NCI-H187 (cell line): Measurements from ENCODE around the gene ACTN1.
"Not testable (repeated sequence)": the region's sequence is repeated elsewhere in the genome, so short reads cannot be mapped to it uniquely, and the experiment has no call there.

Experiments used
- DNase-seq, 2 experiments: peaks; one replicate each; lab custom pipeline; 2025; lab: John Stamatoyannopoulos, UW

The ACTN1 gene

GRCh38 chr14:68979021-68979721 is at the start of gene ACTN1:
Gene ACTN1, minus strand, starts transcription at chr14:68979302. Its CDS starts 246 bp downstream, at chr14:68979056.
- peak; percentile 89 to 95 for DNase-seq

- DNase-seq = no peak
Observed at GRCh38 chr14:69027242-69027913, 48.3 kb upstream of the ACTN1 start.

- no peak for DNase-seq
Observed at GRCh38 chr14:69023035-69023434, 43.9 kb upstream of the ACTN1 start.

- not testable (repeated sequence) for DNase-seq
Observed at GRCh38 chr14:69022093-69022492, 43.0 kb upstream of the ACTN1 start.

- no peak for DNase-seq
Observed at GRCh38 chr14:69017706-69018105, 38.6 kb upstream of the ACTN1 start.

GRCh38 chr14:69014829-69015259 is 35.7 kb upstream of the ACTN1 start:
- DNase-seq = no peak

GRCh38 chr14:69013943-69014782 is 35.1 kb upstream of the ACTN1 start:
- no peak for DNase-seq

- DNase-seq = no peak
Observed at GRCh38 chr14:69012256-69012953, 33.3 kb upstream of the ACTN1 start.

GRCh38 chr14:69010648-69011047 is 31.5 kb upstream of the ACTN1 start:
- no peak for DNase-seq

- no peak for DNase-seq
Observed at GRCh38 chr14:69008421-69008884, 29.4 kb upstream of the ACTN1 start.

- DNase-seq = no peak
Observed at GRCh38 chr14:69006346-69006745, 27.2 kb upstream of the ACTN1 start.

GRCh38 chr14:69005432-69006148 is 26.5 kb upstream of the ACTN1 start:
- no peak for DNase-seq

GRCh38 chr14:69004731-69005431 is 25.8 kb upstream of the ACTN1 start:
- no peak for DNase-seq

GRCh38 chr14:69003626-69004025 is 24.5 kb upstream of the ACTN1 start:
- no peak for DNase-seq

- DNase-seq = no peak
Observed at GRCh38 chr14:69002069-69002468, 23.0 kb upstream of the ACTN1 start.

GRCh38 chr14:69001375-69001774 is 22.3 kb upstream of the ACTN1 start:
- no peak for DNase-seq

- DNase-seq = no peak
Observed at GRCh38 chr14:68998062-68998461, 19.0 kb upstream of the ACTN1 start.

GRCh38 chr14:68995731-68996130 is 16.6 kb upstream of the ACTN1 start:
- no peak for DNase-seq

- no peak for DNase-seq
Observed at GRCh38 chr14:68994056-68994455, 15.0 kb upstream of the ACTN1 start.

GRCh38 chr14:68987653-68988036 is 8.5 kb upstream of the ACTN1 start:
- no peak for DNase-seq
